Measurements from ENCODE around the gene NFIA.

Gene NFIA

GRCh38 chr1:61285371-61285885, 203.1 kb downstream of the NFIA start:
- no peaks in the 10 kb centered on the region for H3K9me3 ChIP-seq (ENCODE audit: severe bottlenecking)
- H3K27ac ChIP-seq (ENCODE audit: poor library complexity, severe bottlenecking): peak overlapping the region; percentile 89
- H3K4me1 ChIP-seq (ENCODE audit: insufficient read depth, poor library complexity, severe bottlenecking): peaks cover 46% of the 10 kb centered on the region
- no peaks in the 10 kb centered on the region for H3K27me3 ChIP-seq (ENCODE audit: insufficient read depth, poor library complexity, severe bottlenecking)
- DNase-seq (ENCODE audit: low spot score): no peak
- no peaks in the 10 kb centered on the region for H3K36me3 ChIP-seq (ENCODE audit: low read depth)
- peak; percentile 25 for TF ChIP-seq CTCF (IDR thresholded peaks at IDR 0.05; ENCODE audit: poor library complexity, severe bottlenecking)
- no peak overlapping the region for H3K4me3 ChIP-seq (ENCODE audit: severe bottlenecking)
- no peak for ATAC-seq (ENCODE audit: low read depth)

DNA sequence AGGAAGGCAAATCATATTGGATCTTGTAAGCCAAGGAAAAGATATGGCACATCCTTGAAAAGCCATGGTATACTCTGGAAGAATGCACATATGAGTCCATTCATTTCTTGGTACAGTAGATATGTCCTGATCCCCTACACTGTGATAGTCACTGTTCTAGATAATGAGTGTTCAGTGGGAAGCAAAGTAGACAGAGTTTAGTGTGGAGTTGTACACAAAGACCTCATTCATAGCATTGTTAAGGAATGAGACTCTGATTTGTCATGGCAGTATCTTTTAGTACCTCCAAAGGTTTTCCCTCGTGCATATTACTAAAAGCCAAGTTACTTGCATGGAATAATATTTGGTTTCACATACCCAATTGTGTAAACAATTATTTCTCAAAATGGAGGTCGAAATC, 204.7 kb downstream of the NFIA start:
- Histone ChIP-seq H3K4me3 (ENCODE audit: severe bottlenecking) (no peak overlapping the region), H3K4me1 (ENCODE audit: insufficient read depth, poor library complexity, severe bottlenecking) (peaks cover 46% of the 10 kb centered on the region), H3K9me3 (ENCODE audit: severe bottlenecking) (no peaks in the 10 kb centered on the region), H3K36me3 (ENCODE audit: low read depth) (no peaks in the 10 kb centered on the region), H3K27me3 (ENCODE audit: insufficient read depth, poor library complexity, severe bottlenecking) (no peaks in the 10 kb centered on the region), H3K27ac (ENCODE audit: poor library complexity, severe bottlenecking) (peak overlapping the region; percentile 89)
- ATAC-seq (ENCODE audit: low read depth): peak; percentile 64
- no peak for DNase-seq (ENCODE audit: low spot score)
- no peak for TF ChIP-seq CTCF (IDR thresholded peaks at IDR 0.05; ENCODE audit: poor library complexity, severe bottlenecking)

DNA sequence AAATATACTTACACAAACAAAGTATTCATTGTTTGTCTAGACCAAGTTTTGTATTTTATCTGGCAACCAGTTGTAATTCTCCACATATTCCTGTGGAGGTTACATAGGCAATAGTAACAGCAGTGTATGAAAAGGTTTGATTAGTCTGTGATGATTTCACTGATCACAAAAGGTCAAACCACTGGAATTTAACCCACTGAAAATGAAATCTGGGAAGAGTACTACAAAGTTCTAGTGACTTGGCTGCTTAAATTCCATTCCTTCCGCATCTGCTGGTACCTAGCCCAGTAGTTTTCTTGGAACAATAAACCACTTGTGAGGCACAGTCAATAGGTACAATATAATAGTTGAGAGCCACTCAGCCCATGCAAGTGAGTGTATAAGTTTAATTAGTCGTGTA, 205.4 kb downstream of the NFIA start:
- Histone ChIP-seq H3K27me3 (ENCODE audit: insufficient read depth, poor library complexity, severe bottlenecking) (no peaks in the 10 kb centered on the region), H3K9me3 (ENCODE audit: severe bottlenecking) (no peaks in the 10 kb centered on the region), H3K4me3 (ENCODE audit: severe bottlenecking) (no peak overlapping the region), H3K36me3 (ENCODE audit: low read depth) (no peaks in the 10 kb centered on the region), H3K27ac (ENCODE audit: poor library complexity, severe bottlenecking) (peak overlapping the region; percentile 89), H3K4me1 (ENCODE audit: insufficient read depth, poor library complexity, severe bottlenecking) (peaks cover 53% of the 10 kb centered on the region)
- DNase-seq (ENCODE audit: low spot score): no peak
- ATAC-seq (ENCODE audit: low read depth): peak; percentile 70
- TF ChIP-seq CTCF (IDR thresholded peaks at IDR 0.05; ENCODE audit: poor library complexity, severe bottlenecking): no peak

GRCh38 chr1:61289232-61290098, 207.1 kb downstream of the NFIA start:
- no peaks in the 10 kb centered on the region for H3K27me3 ChIP-seq (ENCODE audit: insufficient read depth, poor library complexity, severe bottlenecking)
- ATAC-seq (ENCODE audit: low read depth) (no peak), DNase-seq (ENCODE audit: low spot score) (no peak)
- H3K27ac ChIP-seq (ENCODE audit: poor library complexity, severe bottlenecking): no peak overlapping the region
- H3K4me1 ChIP-seq (ENCODE audit: insufficient read depth, poor library complexity, severe bottlenecking): peaks cover 58% of the 10 kb centered on the region
- H3K36me3 ChIP-seq (ENCODE audit: low read depth): no peaks in the 10 kb centered on the region
- H3K9me3 ChIP-seq (ENCODE audit: severe bottlenecking): no peaks in the 10 kb centered on the region
- TF ChIP-seq CTCF (IDR thresholded peaks at IDR 0.05; ENCODE audit: poor library complexity, severe bottlenecking): no peak
- no peak overlapping the region for H3K4me3 ChIP-seq (ENCODE audit: severe bottlenecking)

DNA sequence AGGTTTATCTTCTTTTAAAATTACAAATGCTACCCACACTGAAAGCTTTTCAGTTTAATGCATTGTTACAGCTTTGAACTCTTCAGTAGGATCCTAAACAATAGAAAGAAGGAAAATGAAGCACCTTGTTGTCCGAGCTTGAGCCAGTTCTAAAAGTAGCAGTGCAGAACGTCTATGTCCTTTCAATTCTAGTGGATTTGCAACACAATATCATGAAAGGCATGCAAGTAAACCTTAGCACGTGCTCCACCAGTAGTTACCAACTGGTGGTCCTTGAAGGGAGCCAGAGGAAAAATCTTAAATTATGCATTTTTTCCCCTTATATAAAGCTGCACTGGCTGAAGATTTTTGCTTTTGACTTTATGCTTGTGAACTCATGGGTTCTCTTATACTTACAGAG, 208.2 kb downstream of the NFIA start:
- no peak for TF ChIP-seq CTCF (IDR thresholded peaks at IDR 0.05; ENCODE audit: poor library complexity, severe bottlenecking)
- no peak for ATAC-seq (ENCODE audit: low read depth)

More for the DNA sequence above, 208.2 kb downstream of the NFIA start:
- Histone ChIP-seq H3K27me3 (ENCODE audit: insufficient read depth, poor library complexity, severe bottlenecking) (no peaks in the 10 kb centered on the region), H3K4me3 (ENCODE audit: severe bottlenecking) (no peak overlapping the region), H3K4me1 (ENCODE audit: insufficient read depth, poor library complexity, severe bottlenecking) (peaks cover 47% of the 10 kb centered on the region), H3K9me3 (ENCODE audit: severe bottlenecking) (no peaks in the 10 kb centered on the region), H3K36me3 (ENCODE audit: low read depth) (no peaks in the 10 kb centered on the region), H3K27ac (ENCODE audit: poor library complexity, severe bottlenecking) (no peak overlapping the region)
- DNase-seq (ENCODE audit: low spot score): no peak

All from RWPE2 (cell line).